GM12892 (cell line): ENCODE results near the gene MYH16.
"Not testable (repeated sequence)": the region's sequence is repeated elsewhere in the genome, so short reads cannot be mapped to it uniquely, and the experiment has no call there.

Source experiments
- DNase-seq: peaks from one replicate; pipeline ENCODE4 v3.0.0; 2011; ENCODE audit not compliant: insufficient read length
- FAIRE-seq: peaks from 2 replicates; lab custom pipeline; 2011; peaks lifted over from hg19 to GRCh38; lab: Jason Lieb, UNC
- POLR2A ChIP-seq: IDR thresholded peaks from 2 replicates; pipeline ENCODE4 v1.6.1; 2011; ENCODE audit warnings: low read depth, low read length, control low read depth
- POLR2AphosphoS5 ChIP-seq: IDR thresholded peaks from 2 replicates; pipeline ENCODE4 v1.6.1; 2011; ENCODE audit warnings: low read depth, low read length, control low read depth
- TAF1 ChIP-seq: IDR thresholded peaks from 2 replicates; pipeline ENCODE4 v1.6.1; 2011; ENCODE audit warnings: low read depth, mild to moderate bottlenecking, control low read depth, low read length, borderline replicate concordance

MYH16 gene

GRCh38 chr7:99339595-99339994, 67.0 kb downstream of the MYH16 start:
- FAIRE-seq, result no peak
- TF ChIP-seq POLR2AphosphoS5, result no peak
- no peak for TF ChIP-seq TAF1
- TF ChIP-seq POLR2A, result no peak
- DNase-seq, result no peak

DNA sequence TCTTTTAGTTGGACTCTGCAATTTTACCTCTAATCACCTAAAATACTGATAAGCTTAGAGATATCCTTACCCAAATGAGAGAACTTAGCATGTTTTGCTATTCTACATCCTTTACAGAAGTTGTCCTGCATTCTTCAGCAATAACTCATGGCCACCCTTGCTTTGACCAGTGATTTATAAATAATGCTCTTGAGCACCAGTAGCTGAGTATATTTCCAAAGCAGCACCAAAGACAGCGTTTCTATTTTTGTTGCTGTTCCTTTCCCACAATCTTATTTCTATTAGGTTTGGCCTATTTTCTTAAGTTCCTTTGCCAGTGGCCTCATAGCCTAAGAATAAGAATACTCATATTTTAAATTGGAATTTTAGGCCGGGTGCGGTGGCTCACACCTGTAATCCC, 68.0 kb downstream of the MYH16 start:
- no peak for DNase-seq
- TF ChIP-seq POLR2AphosphoS5, result no peak
- TF ChIP-seq TAF1, result no peak
- no peak for TF ChIP-seq POLR2A
- no peak for FAIRE-seq

GRCh38 chr7:99344061-99344647, 71.5 kb downstream of the MYH16 start:
- FAIRE-seq, result peak; percentile 5
- TF ChIP-seq TAF1, result no peak
- TF ChIP-seq POLR2A, result peak; percentile 27; the same call in 1 of the 2 replicates
- no peak for DNase-seq

- not testable (repeated sequence) for FAIRE-seq, DNase-seq
These were observed 78.0 kb downstream of the MYH16 start for GRCh38 chr7:99350641-99351040.

GRCh38 chr7:99352247-99352646, 79.6 kb downstream of the MYH16 start:
- DNase-seq (no peak), FAIRE-seq (no peak)
- TF ChIP-seq POLR2AphosphoS5, result no peak

GRCh38 chr7:99355098-99355497, 82.5 kb downstream of the MYH16 start:
- DNase-seq (no peak), FAIRE-seq (no peak)
- TF ChIP-seq POLR2A, result no peak
- no peak for TF ChIP-seq POLR2AphosphoS5
- no peak for TF ChIP-seq TAF1

DNA sequence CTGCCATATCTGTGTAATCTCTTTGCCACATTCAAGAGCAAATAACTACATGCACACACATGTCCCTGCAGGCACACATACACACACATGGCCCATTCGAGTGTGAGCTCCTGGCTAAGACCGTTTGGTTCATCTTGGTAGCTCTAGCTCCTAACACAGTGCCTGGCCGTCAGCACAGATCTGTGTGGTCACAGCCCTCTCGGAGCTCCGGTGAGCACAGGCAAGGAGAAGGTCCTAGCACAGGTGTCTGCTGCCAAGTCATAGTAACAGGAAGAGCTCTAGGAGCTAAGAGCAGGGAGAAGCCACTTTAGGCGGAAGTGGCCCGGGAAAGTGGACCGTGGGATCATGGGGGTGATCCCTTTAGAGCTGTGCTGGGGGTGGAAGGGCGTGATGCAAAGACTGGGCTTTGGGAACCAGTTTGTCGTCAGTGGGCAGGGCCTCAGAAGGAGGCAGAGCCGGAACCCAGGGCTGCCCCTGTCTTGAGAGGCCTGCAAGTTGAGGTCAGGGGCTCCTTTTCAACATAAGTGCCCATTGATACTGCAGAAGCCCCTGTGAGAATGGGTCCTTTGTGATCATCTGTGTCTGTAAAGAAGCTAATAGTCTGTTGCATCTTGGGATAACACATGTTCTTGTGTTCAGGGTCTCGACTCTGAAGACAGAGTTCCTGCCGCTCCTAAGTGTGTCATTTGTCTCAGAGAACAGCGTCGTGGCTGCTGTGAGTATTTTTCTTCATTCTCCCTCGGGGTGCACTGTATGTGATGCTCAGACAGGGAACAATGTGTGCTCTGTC, 85.3 kb downstream of the MYH16 start:
- no peak for TF ChIP-seq POLR2AphosphoS5
- no peak for TF ChIP-seq POLR2A
- no peak for TF ChIP-seq TAF1
- DNase-seq (no peak), FAIRE-seq (no peak)

DNA sequence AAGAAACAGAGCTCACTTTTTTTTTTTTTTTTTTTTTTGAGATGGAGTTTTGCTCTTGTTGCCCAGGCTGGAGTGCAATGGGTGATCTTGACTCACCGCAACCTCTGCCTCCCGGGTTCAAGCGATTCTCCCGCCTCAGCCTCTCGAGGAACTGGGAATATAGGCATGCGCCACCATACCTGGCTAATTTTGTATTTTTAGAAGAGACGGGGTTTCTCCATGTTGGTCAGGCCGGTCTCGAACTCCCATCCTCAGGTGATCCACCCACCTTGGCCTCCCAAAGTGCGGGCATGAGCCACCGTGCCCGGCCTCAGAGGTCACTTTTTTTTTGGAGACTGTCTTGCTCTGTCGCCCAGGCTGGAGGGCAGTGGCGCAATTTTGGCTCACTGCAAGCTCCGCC, 85.9 kb downstream of the MYH16 start:
- DNase-seq, FAIRE-seq: not testable (repeated sequence)

- TF ChIP-seq POLR2A (no peak), TAF1 (no peak), POLR2AphosphoS5 (no peak)
- DNase-seq (no peak), FAIRE-seq (no peak)
These were observed 87.0 kb downstream of the MYH16 start for GRCh38 chr7:99359465-99360154.
